Colonic mucosa (tissue), 4 donors: Measurements from ENCODE around the gene SLC10A7. TPM values are rescaled to one million over a fixed set of nuclear protein-coding genes. Genes with fewer than 3 reads are reported as not detected.
A peak's percentile ranks its signal among the peaks of the same experiment; 100 is the strongest.

Experiments used
- DNase-seq: peaks from one replicate; pipeline ENCODE4 v3.0.0-alpha.2; 2020
- H3K27ac ChIP-seq: fragments of 200-600 bp; one replicate; pipeline ENCODE4 v1.8.0; 2021
- H3K27me3 ChIP-seq: fragments of 200-600 bp; one replicate; pipeline ENCODE4 v1.8.0; 2021
- H3K36me3 ChIP-seq: fragments of 200-600 bp; one replicate; pipeline ENCODE4 v1.8.0; 2021
- H3K4me1 ChIP-seq: fragments of 200-600 bp; one replicate; pipeline ENCODE4 v1.8.0; 2021; ENCODE audit warnings: mild to moderate bottlenecking
- H3K4me3 ChIP-seq: fragments of 200-600 bp; one replicate; pipeline ENCODE4 v1.8.0; 2021
- H3K9ac ChIP-seq, 2 donors: one replicate each; pipeline ENCODE4 v1.7.0; 2013; ENCODE audit warnings: control low read depth in 2 of 2, low read depth in 2 of 2, low read length in 2 of 2
- H3K9me3 ChIP-seq: fragments of 200-600 bp; one replicate; pipeline ENCODE4 v1.8.0; 2021
- intact Hi-C: fragments of 100-400 bp; cut with DNase I; formaldehyde crosslinking; loops from one replicate; pipeline ENCODE4 v1.14.1; 2022
- total RNA-seq, 2 donors: library from RNA; stranded (reverse); fragmentation: NEBNext Ultra II Directional in 1 of 2; extraction: Animal tissue kit (Norgen Biotek cat#: 25700) in 1 of 2; gene quantifications; one replicate each; pipeline ENCODE4 v1.2.1, GENCODE V29; 2021
- TF ChIP-seq, protein P1 (sequence below): fragments of 200-600 bp; IDR thresholded peaks from one replicate; pipeline ENCODE4 v1.8.0; 2022; ENCODE audit warnings: antibody characterized with exemption, mild to moderate bottlenecking
- donor health status: healthy.
- donor health status: DM: no; HTN: no; CAD: no.
- donor health status: DM: no; HTN: no; CAD: no.

Gene SLC10A7
- total RNA-seq, 2 donors from 2014 or later: 17.4 to 19.2 TPM

GRCh38 chr4:146545102-146545501, 23.4 kb upstream of the SLC10A7 start:
- Histone ChIP-seq H3K27me3 (no peaks in the 10 kb centered on the region), H3K4me3 (no peak overlapping the region), H3K36me3 (no peaks in the 10 kb centered on the region), H3K9ac (no peak overlapping the region), H3K9me3 (no peaks in the 10 kb centered on the region), H3K27ac (no peak overlapping the region), H3K4me1 (no peaks in the 10 kb centered on the region)
- intact Hi-C loops: no loop called here
- TF ChIP-seq, protein P1, sequence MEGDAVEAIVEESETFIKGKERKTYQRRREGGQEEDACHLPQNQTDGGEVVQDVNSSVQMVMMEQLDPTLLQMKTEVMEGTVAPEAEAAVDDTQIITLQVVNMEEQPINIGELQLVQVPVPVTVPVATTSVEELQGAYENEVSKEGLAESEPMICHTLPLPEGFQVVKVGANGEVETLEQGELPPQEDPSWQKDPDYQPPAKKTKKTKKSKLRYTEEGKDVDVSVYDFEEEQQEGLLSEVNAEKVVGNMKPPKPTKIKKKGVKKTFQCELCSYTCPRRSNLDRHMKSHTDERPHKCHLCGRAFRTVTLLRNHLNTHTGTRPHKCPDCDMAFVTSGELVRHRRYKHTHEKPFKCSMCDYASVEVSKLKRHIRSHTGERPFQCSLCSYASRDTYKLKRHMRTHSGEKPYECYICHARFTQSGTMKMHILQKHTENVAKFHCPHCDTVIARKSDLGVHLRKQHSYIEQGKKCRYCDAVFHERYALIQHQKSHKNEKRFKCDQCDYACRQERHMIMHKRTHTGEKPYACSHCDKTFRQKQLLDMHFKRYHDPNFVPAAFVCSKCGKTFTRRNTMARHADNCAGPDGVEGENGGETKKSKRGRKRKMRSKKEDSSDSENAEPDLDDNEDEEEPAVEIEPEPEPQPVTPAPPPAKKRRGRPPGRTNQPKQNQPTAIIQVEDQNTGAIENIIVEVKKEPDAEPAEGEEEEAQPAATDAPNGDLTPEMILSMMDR: no peak
- DNase-seq: no peak

- intact Hi-C loops: no loop called here
- no peaks in the 10 kb centered on the region for H3K36me3 ChIP-seq
- TF ChIP-seq, protein P1: no peak
- no peaks in the 10 kb centered on the region for H3K27me3 ChIP-seq
- H3K9ac ChIP-seq: no peak overlapping the region
- no peak overlapping the region for H3K27ac ChIP-seq
- H3K9me3 ChIP-seq: no peaks in the 10 kb centered on the region
- DNase-seq: no peak
- no peaks in the 10 kb centered on the region for H3K4me1 ChIP-seq
- H3K4me3 ChIP-seq: no peak overlapping the region
Measured at GRCh38 chr4:146534178-146534577, 12.4 kb upstream of the SLC10A7 start.

GRCh38 chr4:146525754-146526153, 4.0 kb upstream of the SLC10A7 start:
- Histone ChIP-seq H3K27me3 (no peaks in the 10 kb centered on the region), H3K4me1 (no peaks in the 10 kb centered on the region), H3K27ac (no peak overlapping the region), H3K36me3 (no peaks in the 10 kb centered on the region), H3K4me3 (no peak overlapping the region), H3K9ac (no peak overlapping the region), H3K9me3 (no peaks in the 10 kb centered on the region)
- TF ChIP-seq, protein P1: no peak
- intact Hi-C loops: loop anchor here (10.0 kb wide), 1 partner anchor 181 kb away; no protein-coding TSS in a partner anchor
- no peak for DNase-seq

DNA sequence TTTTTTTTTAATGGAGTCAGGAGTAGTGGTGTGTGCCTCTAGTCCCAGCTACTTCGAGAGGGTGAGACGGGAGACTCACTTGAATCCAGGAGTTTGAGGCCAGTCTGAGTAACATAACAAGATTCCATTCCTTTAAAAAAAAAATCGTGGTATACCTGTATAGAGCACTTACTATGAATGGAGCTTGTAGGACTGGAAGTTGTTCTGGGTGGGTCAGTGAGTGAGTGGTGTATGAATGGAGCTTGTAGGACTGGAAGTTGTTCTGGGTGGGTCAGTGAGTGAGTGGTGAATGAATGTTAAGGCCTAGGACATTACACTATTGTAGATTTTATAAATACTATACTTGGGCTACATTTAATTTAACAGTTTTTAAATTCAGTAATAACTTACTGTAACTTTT, 2.9 kb upstream of the SLC10A7 start:
- Histone ChIP-seq H3K27me3 (no peaks in the 10 kb centered on the region), H3K9me3 (no peaks in the 10 kb centered on the region), H3K9ac (no peak overlapping the region), H3K36me3 (no peaks in the 10 kb centered on the region), H3K4me1 (no peaks in the 10 kb centered on the region), H3K27ac (no peak overlapping the region), H3K4me3 (no peak overlapping the region)
- no peak for DNase-seq
- TF ChIP-seq, protein P1: no peak
- intact Hi-C loops: loop anchor here (10.0 kb wide), 1 partner anchor 180 kb away; no protein-coding TSS in a partner anchor

DNA sequence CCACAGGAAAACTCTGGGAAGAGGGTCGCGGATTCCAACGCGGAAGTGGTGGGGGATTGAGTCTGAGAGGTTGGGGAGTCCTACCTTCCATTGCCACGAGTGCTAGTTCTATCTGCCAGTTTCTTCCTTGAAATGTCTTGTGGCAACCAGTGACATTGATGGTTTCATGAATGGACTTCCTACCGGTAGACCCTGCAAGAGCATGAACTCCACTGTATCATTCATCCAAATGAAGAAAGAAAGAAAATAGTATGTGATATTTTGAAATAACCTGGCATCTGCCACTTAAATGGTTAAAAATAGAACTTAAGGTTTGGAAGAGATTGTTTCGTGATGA, 1.1 kb upstream of the SLC10A7 start:
- Histone ChIP-seq H3K36me3 (no peaks in the 10 kb centered on the region), H3K27me3 (no peaks in the 10 kb centered on the region), H3K9me3 (no peaks in the 10 kb centered on the region), H3K4me1 (no peaks in the 10 kb centered on the region), H3K9ac (peak overlapping the region; percentile 81 to 99), H3K27ac (peak overlapping the region; percentile 71), H3K4me3 (peak overlapping the region; percentile 96)
- TF ChIP-seq, protein P1: no peak
- intact Hi-C loops: loop anchor here (10.0 kb wide), 1 partner anchor 178 kb away; no protein-coding TSS in a partner anchor
- DNase-seq: no peak
